H1 (cell line): ENCODE results near the gene YAP1. TPM values are rescaled to one million over a fixed set of nuclear protein-coding genes. Genes with fewer than 3 reads are reported as not detected.
A peak's percentile ranks its signal among the peaks of the same experiment; 100 is the strongest.

Experiments used
- CTCF ChIA-PET: fragments of 300-600 bp; sonication (Branson Sonifier 250); formaldehyde crosslinking; loops from one replicate; lab custom pipeline; 2021; ENCODE audit not compliant: partially characterized antibody; lab: Charles Lee
- POLR2A ChIA-PET: fragments of 300-600 bp; sonication (Branson Sonifier 250); formaldehyde crosslinking; loops from one replicate; lab custom pipeline; 2021; ENCODE audit warnings: inconsistent platforms; ENCODE audit not compliant: partially characterized antibody; lab: Charles Lee
- DNase-seq, 2 experiments: peaks; one replicate each; pipeline versions ENCODE4 v3.0.0 to v3.0.0-alpha.2; 2010 to 2022; ENCODE audit warnings: low spot score in 2 of 2, low read depth in 1 of 2, mixed read lengths in 1 of 2
- FAIRE-seq: peaks from 2 replicates; lab custom pipeline; 2011; peaks lifted over from hg19 to GRCh38; lab: Jason Lieb, UNC
- H2AFZ ChIP-seq: 2 replicates; pipeline ENCODE4 v1.8.1; 2012; ENCODE audit warnings: low read length, inconsistent platforms
- H2AK5ac ChIP-seq: 2 replicates; pipeline ENCODE4 v1.6.1; 2013; ENCODE audit warnings: low read depth, low read length
- H2BK120ac ChIP-seq: replicated peaks from 2 replicates; pipeline ENCODE3; 2013; ENCODE audit warnings: low read depth, low read length, inconsistent platforms
- H2BK12ac ChIP-seq: 2 replicates; pipeline ENCODE4 v1.6.1; 2013; ENCODE audit warnings: low read depth, low read length
- H2BK15ac ChIP-seq: 2 replicates; pipeline ENCODE4 v1.6.1; 2013; ENCODE audit warnings: low read length
- H2BK20ac ChIP-seq: 2 replicates; pipeline ENCODE4 v1.6.1; 2013; ENCODE audit warnings: low read length
- H2BK5ac ChIP-seq: 2 replicates; pipeline ENCODE4 v1.6.1; 2013; ENCODE audit warnings: low read depth, low read length
- H3K14ac ChIP-seq: 2 replicates; pipeline ENCODE4 v1.6.1; 2013; ENCODE audit warnings: inconsistent platforms; ENCODE audit not compliant: insufficient read length
- H3K18ac ChIP-seq: 2 replicates; pipeline ENCODE4 v1.6.1; 2013; ENCODE audit warnings: low read length; ENCODE audit errors: extremely low read depth
- H3K23ac ChIP-seq: 2 replicates; pipeline ENCODE4 v1.6.1; 2013; ENCODE audit warnings: inconsistent platforms; ENCODE audit not compliant: insufficient read length
- H3K23me2 ChIP-seq: 2 replicates; pipeline ENCODE4 v1.6.1; 2013; ENCODE audit warnings: low read depth, low read length
- H3K27ac ChIP-seq: 2 replicates; pipeline ENCODE4 v1.6.1; 2011; ENCODE audit warnings: low read depth, low read length, inconsistent platforms
- H3K27me3 ChIP-seq, 4 experiments: replicated peaks in 1 of 4; 1 replicate in 1 of 4; 2 replicates in 3 of 4; pipeline versions ENCODE4 v1.6.1 to v1.8.1; 2011 to 2013; ENCODE audit warnings: low read length in 3 of 4, mild to moderate bottlenecking in 3 of 4, inconsistent platforms in 2 of 4, mixed read lengths in 2 of 4, moderate library complexity in 1 of 4; ENCODE audit not compliant: control insufficient read depth in 3 of 4, insufficient read depth in 3 of 4; ENCODE audit errors: extremely low read depth in 1 of 4
- H3K36me3 ChIP-seq, 4 experiments: 2 replicates each; pipeline versions ENCODE4 v1.6.1 to v1.8.1; 2011 to 2013; ENCODE audit warnings: mild to moderate bottlenecking in 4 of 4, low read length in 3 of 4, moderate library complexity in 2 of 4, control low read depth in 1 of 4, inconsistent platforms in 1 of 4; ENCODE audit not compliant: insufficient read depth in 4 of 4, control insufficient read depth in 2 of 4
- H3K4ac ChIP-seq: replicated peaks from 2 replicates; pipeline ENCODE3; 2013; ENCODE audit warnings: low read length, low read depth, mixed read lengths, inconsistent platforms; ENCODE audit not compliant: insufficient read length
- H3K4me1 ChIP-seq, 4 experiments: replicated peaks in 1 of 4; 1 replicate in 1 of 4; 2 replicates in 3 of 4; pipeline versions ENCODE4 v1.6.1 to v1.8.1; 2011 to 2013; ENCODE audit warnings: low read length in 3 of 4, inconsistent platforms in 2 of 4, mixed read lengths in 1 of 4; ENCODE audit not compliant: insufficient read depth in 4 of 4, control insufficient read depth in 3 of 4
- H3K4me2 ChIP-seq, 2 experiments: 2 replicates each; pipeline versions ENCODE4 v1.6.1 to v1.8.1; 2011 to 2013; ENCODE audit warnings: low read depth in 2 of 2, low read length in 2 of 2, control low read depth in 1 of 2, inconsistent platforms in 1 of 2, mild to moderate bottlenecking in 1 of 2; ENCODE audit not compliant: insufficient read depth in 1 of 2
- H3K4me3 ChIP-seq, 4 experiments: fragments of 200-600, 300-600 bp in 1 of 4; sonication (generic), shearing (Covaris generic), sonication (Bioruptor Twin) in 1 of 4; 2 replicates each; pipeline versions ENCODE4 v1.5.1 to v1.8.1; 2011 to 2016; ENCODE audit warnings: low read length in 4 of 4, low read depth in 3 of 4, control low read depth in 2 of 4, inconsistent platforms in 2 of 4, mild to moderate bottlenecking in 2 of 4, mixed read lengths in 1 of 4, moderate library complexity in 1 of 4; ENCODE audit not compliant: insufficient read depth in 2 of 4; ENCODE audit errors: extremely low read depth in 1 of 4
- H3K56ac ChIP-seq: replicated peaks from 2 replicates; pipeline ENCODE3; 2013; ENCODE audit warnings: low read depth, mild to moderate bottlenecking, mixed read lengths, low read length, inconsistent platforms; ENCODE audit not compliant: insufficient read length
- H3K79me1 ChIP-seq: 2 replicates; pipeline ENCODE4 v1.6.1; 2013; ENCODE audit warnings: low read depth, low read length, control low read depth
- H3K79me2 ChIP-seq, 2 experiments: 2 replicates each; pipeline versions ENCODE4 v1.6.1 to v1.8.1; 2012 to 2013; ENCODE audit warnings: low read length in 2 of 2, mild to moderate bottlenecking in 2 of 2, inconsistent platforms in 1 of 2; ENCODE audit not compliant: insufficient read depth in 2 of 2, control insufficient read depth in 1 of 2
- H3K9ac ChIP-seq, 4 experiments: replicated peaks in 1 of 4; 1 replicate in 1 of 4; 2 replicates in 3 of 4; pipeline versions ENCODE4 v1.6.1 to v1.8.1; 2011 to 2013; ENCODE audit warnings: low read depth in 3 of 4, low read length in 3 of 4, control low read depth in 2 of 4, mild to moderate bottlenecking in 2 of 4, moderate library complexity in 2 of 4, inconsistent platforms in 1 of 4; ENCODE audit errors: extremely low read depth in 1 of 4
- H3K9me3 ChIP-seq, 2 experiments: 2 replicates each; pipeline versions ENCODE4 v1.6.1 to v1.8.1; 2012 to 2013; ENCODE audit warnings: mild to moderate bottlenecking in 2 of 2, moderate library complexity in 2 of 2, control low read depth in 1 of 2, inconsistent platforms in 1 of 2, low read depth in 1 of 2, low read length in 1 of 2, mixed read lengths in 1 of 2; ENCODE audit not compliant: insufficient read depth in 2 of 2
- H4K20me1 ChIP-seq, 2 experiments: replicated peaks in 1 of 2; 2 replicates each; pipeline versions ENCODE3 to v1.8.1; 2011 to 2013; ENCODE audit warnings: inconsistent platforms in 2 of 2, low read length in 2 of 2, mild to moderate bottlenecking in 1 of 2; ENCODE audit not compliant: insufficient read depth in 2 of 2, control insufficient read depth in 1 of 2
- H4K5ac ChIP-seq: 2 replicates; pipeline ENCODE4 v1.6.1; 2013; ENCODE audit warnings: low read length, low read depth, mixed read lengths, inconsistent platforms; ENCODE audit not compliant: insufficient read length
- H4K8ac ChIP-seq: 2 replicates; pipeline ENCODE4 v1.8.0; 2013; ENCODE audit warnings: mild to moderate bottlenecking, moderate library complexity, low read length, inconsistent platforms; ENCODE audit not compliant: insufficient read depth; ENCODE audit errors: extremely low read depth
- H4K91ac ChIP-seq: replicated peaks from 2 replicates; pipeline ENCODE3; 2013; ENCODE audit warnings: low read length, mixed read lengths, inconsistent platforms; ENCODE audit not compliant: insufficient read length
- CBX5 ChIP-seq: fragments of 300-800, 300-1000 bp; sonication (generic); IDR thresholded peaks from 2 replicates; pipeline ENCODE4 v1.7.1; 2016; ENCODE audit warnings: antibody characterized with exemption, low read length, low read depth
- HDAC2 ChIP-seq, 2 experiments: fragments of 300-600 bp in 1 of 2; sonication (generic) in 1 of 2; IDR thresholded peaks; 2 replicates each; pipeline ENCODE4 v1.6.1; 2011 to 2012; ENCODE audit warnings: low read depth in 2 of 2, low read length in 2 of 2, mild to moderate bottlenecking in 2 of 2, moderate library complexity in 2 of 2, borderline replicate concordance in 1 of 2, inconsistent platforms in 1 of 2
- KDM1A ChIP-seq: fragments of 200-600, 300-600 bp; sonication (generic); IDR thresholded peaks from 2 replicates; pipeline ENCODE4 v1.7.1; 2016; ENCODE audit warnings: mild to moderate bottlenecking, low read length, borderline replicate concordance
- KDM4A ChIP-seq: IDR thresholded peaks from one replicate; pipeline ENCODE4 v1.7.1; 2012; ENCODE audit warnings: low read depth, mild to moderate bottlenecking, moderate library complexity, low read length, inconsistent platforms; ENCODE audit not compliant: severe bottlenecking
- KDM5A ChIP-seq: fragments of 200-600 bp; IDR thresholded peaks from 2 replicates; pipeline ENCODE4 v1.7.1; 2012; ENCODE audit warnings: mild to moderate bottlenecking, low read length, inconsistent platforms, mixed read lengths
- MAFK ChIP-seq: IDR thresholded peaks from 2 replicates; pipeline ENCODE4 v1.6.1; 2012; ENCODE audit warnings: low read depth, mild to moderate bottlenecking, improper control_type of control experiment, low read length
- NANOG ChIP-seq: IDR thresholded peaks from 2 replicates; pipeline ENCODE4 v1.6.1; 2011; ENCODE audit warnings: low read length, low read depth, mild to moderate bottlenecking, inconsistent platforms; ENCODE audit not compliant: insufficient read depth, poor library complexity, severe bottlenecking
- NRF1 ChIP-seq: IDR thresholded peaks from 2 replicates; pipeline ENCODE4 v1.6.1; 2011; ENCODE audit warnings: mild to moderate bottlenecking, low read depth, low read length, improper control_type of control experiment
- POLR2AphosphoS5 ChIP-seq: IDR thresholded peaks from 2 replicates; pipeline ENCODE4 v1.6.1; 2011; ENCODE audit warnings: low read depth, low read length
- RFX5 ChIP-seq: IDR thresholded peaks from 2 replicates; pipeline ENCODE4 v1.6.1; 2011; ENCODE audit warnings: low read depth, low read length, improper control_type of control experiment, borderline replicate concordance
- TAF1 ChIP-seq: IDR thresholded peaks from 2 replicates; pipeline ENCODE4 v1.6.1; 2011; ENCODE audit warnings: mild to moderate bottlenecking, low read depth, low read length
- USF2 ChIP-seq: IDR thresholded peaks from 2 replicates; pipeline ENCODE4 v1.6.1; 2011; ENCODE audit warnings: low read length, improper control_type of control experiment
- YY1 ChIP-seq: IDR thresholded peaks from 2 replicates; pipeline ENCODE4 v1.6.1; 2011; ENCODE audit warnings: low read depth, mild to moderate bottlenecking, low read length
- WGBS, 2 experiments: shearing (Covaris generic) in 1 of 2; methylation state at CpG; one replicate each; pipeline versions ENCODE4 v1.1.6 to v1.1.7; 2013 to 2015; ENCODE audit warnings: low lambda C conversion rate in 2 of 2, mixed read lengths in 2 of 2, inconsistent platforms in 1 of 2, low coverage in 1 of 2, missing lambda C conversion rate in 1 of 2; ENCODE audit not compliant: insufficient replicate concordance in 2 of 2, insufficient coverage in 1 of 2, insufficient read length in 1 of 2; ENCODE audit errors: extremely low coverage in 1 of 2, missing lambda C conversion rate in 1 of 2; 5-methylcytosine and 5-hydroxymethylcytosine counted together
- polyA plus RNA-seq, 7 experiments: library from polyadenylated mRNA; depleted of rRNA in 3 of 7; stranded (reverse) in 5 of 7; unstranded in 2 of 7; fragments of >200 nt in 5 of 7; fragments of 200-250 nt in 2 of 7; gene quantifications; 1 replicate in 5 of 7; 2 replicates in 1 of 7; 4 replicates in 1 of 7; pipeline versions ENCODE4 v1.2.1 to v1.2.3, GENCODE V29; 2011 to 2013; ENCODE audit warnings: missing spikeins in 2 of 7, mixed read lengths in 2 of 7
- total RNA-seq: library from RNA; stranded (reverse); fragmentation: NEBNext Ultra II Directional; extraction: Animal tissue kit (Norgen Biotek cat#: 25700); gene quantifications from 2 replicates; pipeline ENCODE4 v1.2.1, GENCODE V29; 2021

The YAP1 gene
- total and polyA plus RNA-seq, 2 of the 8 experiments (the other 6 are each of a cell fraction or from before 2014, with no cell fraction given), result 62.0 to 108 TPM

- no peak overlapping the region for H2BK5ac ChIP-seq
- FAIRE-seq, result no peak
- 88% methylated on average over 3 of the region's 3 CpGs; no CpG with 5 or more reads in 1 of the 2 experiments for WGBS, 2 experiments
- no peak overlapping the region for H4K5ac ChIP-seq
- no peak overlapping the region for H2AFZ ChIP-seq
- H3K18ac ChIP-seq, result 0 out of 2 replicates have a peak overlapping the region, but pooled peaks have one; percentile 38
- peaks cover 0 to 8% (median 0%) of the 10 kb centered on the region in 4 experiments; a peak in 1 of 7 replicates for H3K4me1 ChIP-seq
- H4K20me1 ChIP-seq, result peaks cover 0 to 1% of the 10 kb centered on the region in 2 experiments
- no peak overlapping the region for H4K91ac ChIP-seq
- H3K23ac ChIP-seq, result no peak overlapping the region
- H4K8ac ChIP-seq, result no peak overlapping the region; the same call in 1 of the 2 replicates
- no peak overlapping the region for H2BK20ac ChIP-seq
- no peak overlapping the region for H2BK12ac ChIP-seq
- H3K14ac ChIP-seq, result no peak overlapping the region
- no peak for DNase-seq
- H2BK15ac ChIP-seq, result no peak overlapping the region
- peaks cover 0 to 4% of the 10 kb centered on the region in 2 experiments; a peak in 1 of 4 replicates for H3K79me2 ChIP-seq
- H3K36me3 ChIP-seq, result peaks cover 0 to 12% (median 2%) of the 10 kb centered on the region in 4 experiments; a peak in 3 of 8 replicates
- H3K27ac ChIP-seq, result no peak overlapping the region
- no peak overlapping the region for H3K56ac ChIP-seq
- H3K9me3 ChIP-seq, result peaks cover 0 to 4% of the 10 kb centered on the region in 2 experiments; a peak in 1 of 4 replicates
- no peak overlapping the region for H3K4me2 ChIP-seq
- H3K4ac ChIP-seq, result no peak overlapping the region
- no peaks in the 10 kb centered on the region for H3K27me3 ChIP-seq
- no peak overlapping the region; the same call in 1 of the 2 replicates for H2AK5ac ChIP-seq
- ChIA-PET POLR2A (no interaction called here), CTCF (no interaction called here)
- no peaks in the 10 kb centered on the region for H3K23me2 ChIP-seq
- H3K79me1 ChIP-seq, result no peaks in the 10 kb centered on the region
- no peak overlapping the region for H3K4me3 ChIP-seq
- no peak overlapping the region for H3K9ac ChIP-seq
- H2BK120ac ChIP-seq, result no peak overlapping the region
- TF ChIP-seq NANOG (no peak), HDAC2 (IDR thresholded peaks at IDR 0.05; ENCODE audit: borderline replicate concordance in 1 of 2, low read depth in 2 of 2, low read length in 2 of 2) (no peak), TAF1 (no peak), YY1 (no peak), POLR2AphosphoS5 (no peak), KDM4A (no peak), KDM1A (no peak), NRF1 (no peak), RFX5 (no peak), KDM5A (no peak), CBX5 (no peak), USF2 (no peak), MAFK (no peak)
Measured at GRCh38 chr11:102191832-102192231, 81.6 kb downstream of the YAP1 start.
